NCI-H128 (cell line): ENCODE measurements around the gene GRAP2.

Experiments
- DNase-seq: peaks from one replicate; lab custom pipeline; 2025; ENCODE audit not compliant: unreplicated experiment; lab: John Stamatoyannopoulos, UW

The GRAP2 gene

GRCh38 chr22:40009292-40009774, 108.4 kb downstream of the GRAP2 start:
- no peak for DNase-seq

DNA sequence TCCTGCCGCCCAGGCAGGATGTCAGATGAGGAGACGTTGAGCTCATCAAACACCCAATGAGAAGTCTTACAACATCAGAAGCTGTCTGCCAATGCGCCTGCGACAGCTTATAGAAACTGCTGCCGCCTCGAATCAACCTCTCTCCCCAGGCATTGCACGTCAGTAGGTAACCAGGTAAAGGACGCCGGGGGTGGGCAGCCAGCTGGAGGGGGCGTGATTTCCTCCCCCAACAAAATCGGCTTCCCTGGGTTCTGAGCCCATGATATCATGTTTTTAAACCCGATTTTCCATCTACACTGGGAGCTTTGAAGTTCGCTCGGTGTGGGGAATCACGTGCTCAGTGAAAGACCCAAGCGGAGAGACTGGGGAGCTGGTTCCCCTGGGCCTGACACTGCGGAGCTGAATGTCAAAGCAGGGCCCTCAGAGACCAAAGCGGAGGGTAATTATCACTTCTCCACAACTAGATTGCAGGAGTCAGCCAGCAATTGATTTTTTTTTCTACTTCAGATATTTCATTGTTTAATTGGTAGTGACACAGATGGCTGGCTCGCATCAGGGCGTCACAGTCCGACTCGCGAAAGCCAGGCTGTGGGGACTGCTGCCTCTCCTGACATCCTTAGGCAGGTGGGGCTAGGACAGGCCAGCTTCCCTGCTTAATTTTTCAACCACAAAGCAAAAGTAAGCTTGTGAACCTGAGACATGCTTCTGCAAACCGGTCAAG, 109.2 kb downstream of the GRAP2 start:
- DNase-seq: no peak

DNA sequence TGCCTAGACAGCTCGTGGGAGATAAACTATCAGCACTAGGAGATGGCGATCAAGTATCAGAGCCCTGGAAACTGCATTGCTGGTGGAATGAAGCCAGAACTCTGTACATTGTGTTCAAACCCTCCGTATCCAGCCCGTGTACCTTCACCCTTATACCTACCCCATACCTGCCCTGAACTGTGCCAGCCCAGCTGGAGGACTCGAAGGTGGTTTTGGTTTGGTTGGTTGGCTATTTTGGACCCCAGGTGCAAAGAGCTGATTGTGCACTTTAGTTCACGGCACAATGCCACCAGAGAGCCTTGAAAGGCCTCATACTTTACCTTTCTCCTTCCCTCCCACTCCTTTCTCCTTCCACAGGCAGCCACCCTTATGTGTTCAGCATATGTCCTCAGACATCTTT, 109.9 kb downstream of the GRAP2 start:
- no peak for DNase-seq

GRCh38 chr22:40014667-40015248, 113.9 kb downstream of the GRAP2 start:
- no peak for DNase-seq

DNA sequence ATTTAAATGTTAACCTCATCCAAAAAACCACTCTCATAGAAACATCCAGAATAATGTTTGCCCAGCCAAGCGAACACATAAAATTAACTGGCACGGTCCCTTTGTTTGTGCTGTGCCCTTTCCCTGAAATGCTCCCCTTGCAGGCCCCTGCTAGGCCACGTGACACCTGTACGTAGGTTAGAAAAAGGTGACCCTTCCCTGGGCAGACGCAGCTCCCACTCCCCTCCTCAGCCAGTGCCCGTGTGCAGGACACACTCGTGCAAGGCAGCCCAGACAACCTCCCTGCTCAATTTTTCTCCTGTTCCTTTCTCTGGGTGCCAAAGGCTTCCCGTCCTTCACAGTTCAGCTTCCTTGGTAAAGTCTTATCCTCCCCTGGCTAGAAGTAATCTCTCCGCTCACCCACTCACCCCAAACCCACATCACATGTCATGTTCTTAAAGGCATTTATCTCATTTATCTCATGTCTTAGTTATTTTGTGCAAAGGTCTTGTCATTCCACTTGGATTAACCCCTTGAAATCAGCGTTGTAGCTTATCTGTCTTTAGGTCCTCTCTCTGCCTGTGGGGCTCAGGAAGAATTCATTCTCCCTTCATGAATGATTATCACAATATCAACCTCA, 114.6 kb downstream of the GRAP2 start:
- no peak for DNase-seq

DNA sequence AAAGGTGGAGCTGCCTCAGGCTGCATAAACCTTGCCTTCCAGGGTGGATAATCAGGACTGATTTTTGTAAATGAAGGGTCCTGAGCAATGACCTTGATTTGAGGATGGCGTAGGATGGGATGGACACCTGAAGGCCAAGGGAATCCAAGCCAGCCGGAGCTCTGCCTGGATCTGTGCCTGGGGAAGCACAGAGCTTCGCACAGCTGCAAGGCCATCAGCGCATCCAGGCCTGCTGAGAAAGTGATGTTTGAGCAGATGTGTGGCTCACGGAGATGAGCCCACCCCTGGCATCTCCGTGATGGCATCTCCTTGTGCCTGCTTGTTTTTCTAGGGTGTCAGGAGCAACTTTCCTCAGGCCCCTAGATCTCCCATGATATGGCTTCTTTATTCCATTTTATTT, 117.2 kb downstream of the GRAP2 start:
- no peak for DNase-seq

GRCh38 chr22:40019100-40019499, 118.2 kb downstream of the GRAP2 start:
- DNase-seq: no peak

DNA sequence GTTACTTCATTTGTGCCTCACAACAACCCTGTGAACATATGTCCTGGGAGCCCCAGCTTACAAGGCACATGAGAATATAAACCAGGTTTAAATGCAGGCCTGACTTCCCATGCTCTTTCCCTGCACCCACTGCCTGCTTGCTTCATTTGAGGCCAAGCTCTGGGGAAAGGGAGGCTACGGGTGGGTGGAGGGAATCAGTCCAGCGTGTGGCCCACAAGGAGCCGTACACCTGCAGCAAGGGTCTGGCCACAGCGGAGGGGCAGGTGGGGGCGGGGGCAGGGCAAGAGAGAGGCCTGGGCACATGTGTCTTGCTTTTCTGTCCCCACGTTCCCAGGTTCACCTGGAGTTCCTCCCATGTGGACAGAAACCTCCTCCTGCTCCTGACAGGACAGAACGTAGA, 120.1 kb downstream of the GRAP2 start:
- no peak for DNase-seq

DNA sequence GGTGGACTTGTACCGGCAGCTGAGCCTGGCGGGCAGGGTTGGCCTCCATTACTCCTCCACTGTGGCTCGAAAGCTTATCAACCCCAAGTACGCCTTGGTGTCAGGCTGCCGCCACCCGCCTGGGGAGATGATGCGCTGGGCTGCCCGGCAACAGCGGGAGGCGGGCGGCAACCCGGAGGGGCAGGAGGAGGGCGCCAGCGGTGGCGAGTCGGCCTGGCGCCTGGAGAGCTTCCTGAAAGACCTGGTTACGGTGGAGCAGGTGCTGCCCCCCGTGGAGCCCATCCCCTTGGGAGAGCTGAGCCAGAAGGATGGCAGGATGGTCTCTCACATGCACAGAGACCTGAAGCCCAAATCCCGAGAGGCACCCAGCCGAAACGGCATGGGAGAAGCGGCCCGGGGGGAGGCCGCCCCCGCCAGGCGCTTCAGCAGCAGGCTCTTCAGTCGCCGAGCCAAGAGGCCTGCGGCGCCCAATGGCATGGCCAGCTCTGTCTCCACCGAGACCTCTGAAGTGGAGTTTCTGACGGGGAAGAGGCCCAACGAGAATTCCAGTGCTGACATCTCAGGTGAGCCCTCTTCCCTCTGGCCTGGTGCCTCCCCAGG, 120.6 kb downstream of the GRAP2 start:
- DNase-seq: no peak

GRCh38 chr22:40022536-40023240, 121.8 kb downstream of the GRAP2 start:
- no peak for DNase-seq
